Measurements from ENCODE around the gene RIN2. TPM values are rescaled to one million over a fixed set of nuclear protein-coding genes. Genes with fewer than 3 reads are reported as not detected.

RIN2 gene
- total RNA-seq, 1 donor from 2014 or later = 34.1 TPM

GRCh38 chr20:19713822-19714578, 44.1 kb upstream of the RIN2 start:
- Histone ChIP-seq H3K4me3 (ENCODE audit: low read depth, low read length) (no peak overlapping the region), H3K27me3 (ENCODE audit: control insufficient read depth, insufficient read depth, low read length) (peaks cover 2% of the 10 kb centered on the region), H3K36me3 (ENCODE audit: control insufficient read depth, insufficient read depth, low read length) (no peaks in the 10 kb centered on the region)
- DNase-seq (ENCODE audit: low read depth) = no peak
- TF ChIP-seq CTCF (IDR thresholded peaks at IDR 0.05; ENCODE audit: insufficient read depth, low read length, poor library complexity, severe bottlenecking) = no peak

DNA sequence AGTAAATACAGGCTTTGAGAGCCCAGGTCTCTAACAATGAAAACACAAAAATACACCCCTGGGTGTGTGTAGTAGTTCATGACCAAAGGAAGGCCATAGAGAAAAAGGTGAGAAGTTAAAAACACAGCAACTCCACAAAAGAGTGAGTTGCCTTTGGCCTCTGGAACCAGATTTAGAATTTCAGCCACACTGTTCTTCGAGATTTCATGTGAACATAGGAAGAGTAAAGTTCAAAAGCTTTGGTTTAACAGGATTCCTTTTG, 43.5 kb upstream of the RIN2 start:
- no peak for DNase-seq (ENCODE audit: low read depth)
- H3K36me3 ChIP-seq (ENCODE audit: control insufficient read depth, insufficient read depth, low read length) = no peaks in the 10 kb centered on the region
- no peak for TF ChIP-seq CTCF (IDR thresholded peaks at IDR 0.05; ENCODE audit: insufficient read depth, low read length, poor library complexity, severe bottlenecking)
- peaks cover under 1% of the 10 kb centered on the region for H3K27me3 ChIP-seq (ENCODE audit: control insufficient read depth, insufficient read depth, low read length)
- no peak overlapping the region for H3K4me3 ChIP-seq (ENCODE audit: low read depth, low read length)

DNA sequence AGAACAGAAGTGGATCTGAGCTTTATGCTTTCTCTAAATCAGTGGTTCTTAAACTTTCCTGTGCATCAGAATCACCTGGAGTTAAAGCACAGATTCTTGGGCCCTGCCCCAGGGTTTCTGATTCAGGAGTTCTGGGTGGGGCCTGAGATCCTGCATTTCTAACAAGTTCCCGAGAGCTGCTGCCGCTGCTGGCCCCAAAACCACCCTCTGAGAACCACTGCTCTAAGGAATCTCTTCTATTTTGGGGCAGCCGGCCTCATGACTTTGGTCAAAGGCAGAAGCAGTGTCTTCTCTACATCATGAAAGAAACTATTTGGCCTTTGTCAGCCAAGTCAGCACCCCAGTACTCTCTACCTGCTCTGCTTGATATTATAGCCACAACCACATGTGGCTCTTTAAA, 42.1 kb upstream of the RIN2 start:
- no peaks in the 10 kb centered on the region for H3K36me3 ChIP-seq (ENCODE audit: control insufficient read depth, insufficient read depth, low read length)
- no peak for DNase-seq (ENCODE audit: low read depth)
- TF ChIP-seq CTCF (IDR thresholded peaks at IDR 0.05; ENCODE audit: insufficient read depth, low read length, poor library complexity, severe bottlenecking) = no peak
- no peaks in the 10 kb centered on the region for H3K27me3 ChIP-seq (ENCODE audit: control insufficient read depth, insufficient read depth, low read length)
- H3K4me3 ChIP-seq (ENCODE audit: low read depth, low read length) = no peak overlapping the region

DNA sequence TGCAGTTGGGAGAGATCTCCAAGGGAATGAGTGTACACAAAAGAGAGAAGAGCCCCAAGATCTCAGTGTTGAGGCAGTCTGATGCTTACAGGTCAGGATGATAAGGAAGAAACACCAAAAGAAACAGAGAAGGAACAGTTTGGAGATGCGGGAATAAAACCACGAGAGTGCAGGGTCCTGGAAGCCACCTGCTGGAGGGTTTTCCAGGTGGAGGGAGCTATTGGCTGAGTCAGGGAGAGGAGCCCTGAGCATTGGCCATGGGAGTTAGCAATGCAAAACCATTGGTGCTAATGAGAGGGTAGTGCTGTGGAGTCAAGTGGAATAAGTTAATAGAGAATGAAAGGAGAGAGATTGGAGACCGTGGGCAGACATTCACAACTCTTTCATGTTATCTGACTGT, 39.2 kb upstream of the RIN2 start:
- Histone ChIP-seq H3K27me3 (ENCODE audit: control insufficient read depth, insufficient read depth, low read length) (peaks cover 2% of the 10 kb centered on the region), H3K36me3 (ENCODE audit: control insufficient read depth, insufficient read depth, low read length) (no peaks in the 10 kb centered on the region), H3K4me3 (ENCODE audit: low read depth, low read length) (no peak overlapping the region)
- TF ChIP-seq CTCF (IDR thresholded peaks at IDR 0.05; ENCODE audit: insufficient read depth, low read length, poor library complexity, severe bottlenecking) = no peak
- no peak for DNase-seq (ENCODE audit: low read depth)

- H3K4me3 ChIP-seq (ENCODE audit: low read depth, low read length) = no peak overlapping the region
- H3K27me3 ChIP-seq (ENCODE audit: control insufficient read depth, insufficient read depth, low read length) = peaks cover 2% of the 10 kb centered on the region
- no peak for TF ChIP-seq CTCF (IDR thresholded peaks at IDR 0.05; ENCODE audit: insufficient read depth, low read length, poor library complexity, severe bottlenecking)
- DNase-seq (ENCODE audit: low read depth) = no peak
- no peaks in the 10 kb centered on the region for H3K36me3 ChIP-seq (ENCODE audit: control insufficient read depth, insufficient read depth, low read length)
Observed at GRCh38 chr20:19720991-19721390, 37.1 kb upstream of the RIN2 start.

DNA sequence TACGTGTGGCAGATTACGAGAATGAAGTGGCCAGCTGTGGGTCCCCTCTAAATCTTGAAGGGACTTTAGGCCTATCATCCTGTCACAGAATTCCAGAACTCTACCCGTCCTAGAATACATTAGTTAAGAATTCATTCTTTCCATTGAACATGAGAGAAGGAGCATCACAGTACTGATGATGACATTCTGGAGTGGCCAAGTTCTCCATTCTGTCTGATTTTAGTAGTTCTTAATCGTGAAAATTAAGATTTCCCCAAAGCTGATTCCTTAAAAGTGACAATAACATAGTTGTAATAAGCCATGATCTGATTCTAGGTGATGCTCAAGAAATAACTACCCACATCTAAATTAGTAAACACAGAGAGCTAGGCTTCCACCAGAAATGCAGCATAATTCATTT, 35.0 kb upstream of the RIN2 start:
- no peak for TF ChIP-seq CTCF (IDR thresholded peaks at IDR 0.05; ENCODE audit: insufficient read depth, low read length, poor library complexity, severe bottlenecking)
- Histone ChIP-seq H3K4me3 (ENCODE audit: low read depth, low read length) (no peak overlapping the region), H3K36me3 (ENCODE audit: control insufficient read depth, insufficient read depth, low read length) (no peaks in the 10 kb centered on the region), H3K27me3 (ENCODE audit: control insufficient read depth, insufficient read depth, low read length) (peaks cover 2% of the 10 kb centered on the region)
- DNase-seq (ENCODE audit: low read depth) = no peak
